IMR-90 (cell line): ENCODE data around the gene LIG1. TPM values are rescaled to one million over a fixed set of nuclear protein-coding genes. Genes with fewer than 3 reads are reported as not detected.

ENCODE experiments used
- ATAC-seq: fragments of 200-7000 bp; cut with Tn5 transposase; 2 replicates; pipeline ENCODE4 v1.9.1; 2020; ENCODE audit warnings: low read depth, mild to moderate bottlenecking, moderate library complexity
- BruUV-seq: library from RNA; stranded (reverse); fragments of 400-500 nt; replicated peaks from 2 replicates; lab custom pipeline; 2021; lab: Mats Ljungman, UMichigan
- CTCF ChIA-PET: fragments of 300-600 bp; formaldehyde crosslinking; extraction: SDS; loops from one replicate; lab custom pipeline; 2021; ENCODE audit warnings: antibody characterized with exemption; lab: Yijun Ruan, JAX
- POLR2A ChIA-PET: fragments of 300-600 bp; sonication (Branson Sonifier 250); formaldehyde crosslinking; loops from one replicate; lab custom pipeline; 2022; ENCODE audit warnings: antibody characterized with exemption; ENCODE audit not compliant: unreplicated experiment; lab: Charles Lee
- DNase-seq: peaks from one replicate; pipeline ENCODE4 v3.0.0; 2013
- H2AFZ ChIP-seq: replicated peaks from 2 replicates; pipeline ENCODE3; 2013; ENCODE audit warnings: low read length, mild to moderate bottlenecking; ENCODE audit not compliant: poor library complexity
- H2AK5ac ChIP-seq: 2 replicates; pipeline ENCODE4 v1.6.1; 2013; ENCODE audit warnings: low read depth, low read length, inconsistent platforms
- H2AK9ac ChIP-seq: replicated peaks from 2 replicates; pipeline ENCODE3; 2013; ENCODE audit warnings: mild to moderate bottlenecking, low read depth, low read length, moderate library complexity; ENCODE audit not compliant: poor library complexity
- H2BK120ac ChIP-seq: 2 replicates; pipeline ENCODE4 v1.6.1; 2013; ENCODE audit warnings: low read depth, low read length, inconsistent platforms
- H2BK15ac ChIP-seq: 3 replicates; pipeline ENCODE4 v1.6.1; 2013; ENCODE audit warnings: low read depth, low read length, inconsistent platforms
- H2BK20ac ChIP-seq: 2 replicates; pipeline ENCODE4 v1.6.1; 2013; ENCODE audit warnings: low read depth, mild to moderate bottlenecking, inconsistent platforms, low read length, moderate library complexity
- H2BK5ac ChIP-seq: 2 replicates; pipeline ENCODE4 v1.6.1; 2013; ENCODE audit warnings: mild to moderate bottlenecking, low read depth, low read length, inconsistent platforms; ENCODE audit not compliant: poor library complexity, severe bottlenecking
- H3K14ac ChIP-seq: replicated peaks from 2 replicates; pipeline ENCODE4 v1.6.1; 2013; ENCODE audit warnings: low read depth, low read length, inconsistent platforms
- H3K18ac ChIP-seq: 2 replicates; pipeline ENCODE4 v1.6.1; 2013; ENCODE audit warnings: low read depth, low read length, control low read depth
- H3K23ac ChIP-seq: 2 replicates; pipeline ENCODE4 v1.6.1; 2013; ENCODE audit warnings: low read depth, low read length, inconsistent platforms
- H3K27ac ChIP-seq: 2 replicates; pipeline ENCODE4 v1.5.1; 2013; ENCODE audit warnings: mild to moderate bottlenecking, control low read depth, low read length; ENCODE audit not compliant: insufficient read depth
- H3K27me3 ChIP-seq: 2 replicates; pipeline ENCODE4 v1.6.1; 2013; ENCODE audit warnings: low read length; ENCODE audit not compliant: control insufficient read depth, insufficient read depth
- H3K36me3 ChIP-seq: 2 replicates; pipeline ENCODE4 v1.6.1; 2013; ENCODE audit warnings: low read length, mixed read lengths; ENCODE audit not compliant: control insufficient read depth, insufficient read depth
- H3K4ac ChIP-seq: 2 replicates; pipeline ENCODE4 v1.6.1; 2013; ENCODE audit warnings: low read depth, low read length, inconsistent platforms
- H3K4me1 ChIP-seq: 2 replicates; pipeline ENCODE4 v1.6.1; 2013; ENCODE audit warnings: low read length, mixed read lengths; ENCODE audit not compliant: control insufficient read depth, insufficient read depth
- H3K4me2 ChIP-seq: 2 replicates; pipeline ENCODE4 v1.6.1; 2013; ENCODE audit warnings: low read depth, mild to moderate bottlenecking, control low read depth, low read length, moderate library complexity
- H3K4me3 ChIP-seq: 2 replicates; pipeline ENCODE4 v1.5.1; 2013; ENCODE audit warnings: low read depth, mild to moderate bottlenecking, control low read depth, low read length, moderate library complexity; ENCODE audit not compliant: insufficient read depth
- H3K56ac ChIP-seq: 2 replicates; pipeline ENCODE4 v1.6.1; 2013; ENCODE audit warnings: low read length, inconsistent platforms; ENCODE audit not compliant: insufficient read depth; ENCODE audit errors: extremely low read depth
- H3K79me1 ChIP-seq, 2 experiments: 2 replicates each; pipeline ENCODE4 v1.6.1; 2013; ENCODE audit warnings: low read length in 2 of 2, inconsistent platforms in 1 of 2, low read depth in 1 of 2
- H3K9ac ChIP-seq: 2 replicates; pipeline ENCODE4 v1.6.1; 2013; ENCODE audit warnings: low read depth, low read length, control low read depth
- H3K9me1 ChIP-seq: 2 replicates; pipeline ENCODE4 v1.6.1; 2013; ENCODE audit warnings: low read length, inconsistent platforms; ENCODE audit not compliant: insufficient read depth
- H3K9me3 ChIP-seq: 2 replicates; pipeline ENCODE4 v1.6.1; 2013; ENCODE audit warnings: low read length; ENCODE audit not compliant: control insufficient read depth, insufficient read depth
- H4K20me1 ChIP-seq: 2 replicates; pipeline ENCODE4 v1.6.1; 2013; ENCODE audit warnings: low read length, inconsistent platforms; ENCODE audit not compliant: insufficient read depth
- H4K5ac ChIP-seq: 2 replicates; pipeline ENCODE4 v1.6.1; 2013; ENCODE audit warnings: mild to moderate bottlenecking, low read depth, low read length, control low read depth
- H4K8ac ChIP-seq, 2 experiments: 2 replicates each; pipeline ENCODE4 v1.6.1; 2013; ENCODE audit warnings: low read depth in 2 of 2, low read length in 2 of 2, control low read depth in 1 of 2, inconsistent platforms in 1 of 2
- H4K91ac ChIP-seq: 2 replicates; pipeline ENCODE4 v1.6.1; 2013; ENCODE audit warnings: low read depth, low read length, inconsistent platforms; ENCODE audit not compliant: insufficient read depth
- BHLHE40 ChIP-seq: fragments of 150-350 bp; IDR thresholded peaks from 2 replicates; pipeline ENCODE4 v1.6.1; 2016; ENCODE audit warnings: mild to moderate bottlenecking, low read depth, low read length
- CEBPB ChIP-seq: IDR thresholded peaks from 2 replicates; pipeline ENCODE4 v1.6.1; 2012; ENCODE audit warnings: low read depth, low read length, improper control_type of control experiment
- CHD1 ChIP-seq: IDR thresholded peaks from 2 replicates; pipeline ENCODE4 v1.6.1; 2012; ENCODE audit warnings: low read depth, low read length, improper control_type of control experiment
- CTCF ChIP-seq: conservative IDR thresholded peaks from 2 replicates; pipeline ENCODE4 v1.5.1; 2012; ENCODE audit warnings: mild to moderate bottlenecking, low read depth, low read length, improper control_type of control experiment
- FOS ChIP-seq: fragments of 150-350 bp; IDR thresholded peaks from 2 replicates; pipeline ENCODE4 v1.6.1; 2016; ENCODE audit warnings: low read depth, low read length
- MAFK ChIP-seq: IDR thresholded peaks from 2 replicates; pipeline ENCODE4 v1.6.1; 2012; ENCODE audit warnings: low read depth, low read length, improper control_type of control experiment
- MAZ ChIP-seq: IDR thresholded peaks from 2 replicates; pipeline ENCODE4 v1.6.1; 2012; ENCODE audit warnings: low read depth, mild to moderate bottlenecking, low read length, improper control_type of control experiment, moderate library complexity, borderline replicate concordance
- MXI1 ChIP-seq: IDR thresholded peaks from 2 replicates; pipeline ENCODE4 v1.6.1; 2012; ENCODE audit warnings: low read depth, mild to moderate bottlenecking, low read length, moderate library complexity, borderline replicate concordance
- NFE2L2 ChIP-seq: fragments of 150-350 bp; IDR thresholded peaks from 2 replicates; pipeline ENCODE4 v1.6.1; 2016; ENCODE audit warnings: low read depth, mild to moderate bottlenecking, low read length
- POLR2A ChIP-seq: IDR thresholded peaks from 2 replicates; pipeline ENCODE4 v1.6.1; 2012; ENCODE audit warnings: mild to moderate bottlenecking, low read depth, low read length
- RAD21 ChIP-seq: IDR thresholded peaks from 2 replicates; pipeline ENCODE4 v1.6.1; 2012; ENCODE audit warnings: low read length, improper control_type of control experiment
- RCOR1 ChIP-seq: IDR thresholded peaks from 2 replicates; pipeline ENCODE4 v1.6.1; 2012; ENCODE audit warnings: mild to moderate bottlenecking, low read length, improper control_type of control experiment; ENCODE audit not compliant: insufficient replicate concordance
- RFX5 ChIP-seq: IDR thresholded peaks from 2 replicates; pipeline ENCODE4 v1.8.0; 2012; ENCODE audit warnings: low read depth, mild to moderate bottlenecking, low read length, moderate library complexity
- SMC3 ChIP-seq: fragments of 150-350 bp; IDR thresholded peaks from 2 replicates; pipeline ENCODE4 v1.6.1; 2016; ENCODE audit warnings: low read depth, mild to moderate bottlenecking, antibody characterized with exemption, low read length, moderate library complexity
- WGBS, 2 experiments: methylation state at CpG; one replicate each; pipeline versions ENCODE4 v1.1.5 to v1.1.7; 2013; ENCODE audit warnings: missing lambda C conversion rate in 2 of 2; ENCODE audit not compliant: insufficient read length in 1 of 2; ENCODE audit errors: extremely low coverage in 2 of 2; 5-methylcytosine and 5-hydroxymethylcytosine counted together
- dilution Hi-C: fragments of 300-500 bp; cut with HindIII; formaldehyde crosslinking; loops from one replicate; pipeline ENCODE4 v1.14.3; 2018; ENCODE audit warnings: low sequenced_read_pairs; ENCODE audit not compliant: unreplicated experiment
- in situ Hi-C: fragments of 300-500 bp; cut with MboI; formaldehyde crosslinking; loops from 3 replicates; pipeline ENCODE4 v1.14.3; 2019; ENCODE audit warnings: low sequenced_read_pairs, inconsistent platforms, mixed read lengths
- intact Hi-C: fragments of 100-400 bp; cut with micrococcal nuclease; formaldehyde crosslinking; loops from 2 replicates; pipeline ENCODE4 v1.10.0; 2022
- polyA plus RNA-seq, 3 experiments: library from polyadenylated mRNA; depleted of rRNA; stranded (reverse); fragments of >200 nt; gene quantifications; 2 replicates each; pipeline ENCODE4 v1.2.3, GENCODE V29; 2012; ENCODE audit warnings: low replicate concordance in 1 of 3
- total RNA-seq: library from RNA; depleted of rRNA; stranded (reverse); fragments of >200 nt; gene quantifications from 2 replicates; pipeline ENCODE4 v1.2.3, GENCODE V29; 2012
- TF ChIP-seq, protein P1 (sequence below): fragments of 150-350 bp; IDR thresholded peaks from 2 replicates; pipeline ENCODE4 v1.6.1; 2017; ENCODE audit warnings: mild to moderate bottlenecking, antibody characterized with exemption, low read length, low read depth
- TF ChIP-seq, protein P2 (sequence below): fragments of 150-350 bp; IDR thresholded peaks from 2 replicates; pipeline ENCODE4 v1.6.1; 2016; ENCODE audit warnings: low read depth, mild to moderate bottlenecking, low read length, moderate library complexity, borderline replicate concordance

Gene LIG1
- total and polyA plus RNA-seq, 2 of the 4 experiments (the other 2 are of a cell fraction) = 24.9 to 34.0 TPM

- Histone ChIP-seq H2AFZ (peak overlapping the region; percentile 100), H3K9me1 (peaks cover 11% of the 10 kb centered on the region), H4K5ac (peak overlapping the region; percentile 93), H3K27me3 (no peaks in the 10 kb centered on the region), H3K79me1 (peaks cover 28 to 50% of the 10 kb centered on the region in 2 experiments), H3K14ac (no peak overlapping the region), H2BK15ac (no peak overlapping the region), H4K91ac (no peak overlapping the region), H2BK20ac (no peak overlapping the region), H3K4me3 (peak overlapping the region; percentile 84), H4K8ac (peak overlapping the region; percentile 78 to 97), H2BK5ac (no peak overlapping the region), H2AK5ac (peak overlapping the region; percentile 66; the same call in 1 of the 2 replicates), H3K23ac (no peak overlapping the region), H4K20me1 (peaks cover 3% of the 10 kb centered on the region; the same call in 1 of the 2 replicates), H3K18ac (no peak overlapping the region), H3K4me2 (peak overlapping the region; percentile 93), H3K4me1 (peaks cover 2% of the 10 kb centered on the region), H3K9me3 (no peaks in the 10 kb centered on the region), H3K56ac (no peak overlapping the region), H3K4ac (peak overlapping the region; percentile 55), H2BK120ac (no peak overlapping the region), H3K9ac (no peak overlapping the region), H3K27ac (peak overlapping the region; percentile 52; the same call in 1 of the 2 replicates), H3K36me3 (peaks cover 9% of the 10 kb centered on the region), H2AK9ac (no peak overlapping the region)
- in situ Hi-C loops (no loop called here), intact Hi-C loops (no loop called here), dilution Hi-C loops (no loop called here)
- ChIA-PET POLR2A (interaction anchor here (0.6 kb wide), 1 partner anchor 86 kb away, joined by 10 read pairs; the partner anchor contains the start of gene CARD8), CTCF (no interaction called here)
- ATAC-seq (peak; percentile 44), DNase-seq (peak; percentile 56)
- TF ChIP-seq MAFK (no peak), SMC3 (no peak), CHD1 (no peak), POLR2A (no peak), RCOR1 (no peak), CTCF (no peak), CEBPB (no peak), MAZ (no peak), FOS (no peak), NFE2L2 (no peak), BHLHE40 (no peak), RFX5 (no peak), MXI1 (no peak), RAD21 (no peak)
- TF ChIP-seq, protein P1, sequence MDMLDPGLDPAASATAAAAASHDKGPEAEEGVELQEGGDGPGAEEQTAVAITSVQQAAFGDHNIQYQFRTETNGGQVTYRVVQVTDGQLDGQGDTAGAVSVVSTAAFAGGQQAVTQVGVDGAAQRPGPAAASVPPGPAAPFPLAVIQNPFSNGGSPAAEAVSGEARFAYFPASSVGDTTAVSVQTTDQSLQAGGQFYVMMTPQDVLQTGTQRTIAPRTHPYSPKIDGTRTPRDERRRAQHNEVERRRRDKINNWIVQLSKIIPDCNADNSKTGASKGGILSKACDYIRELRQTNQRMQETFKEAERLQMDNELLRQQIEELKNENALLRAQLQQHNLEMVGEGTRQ = no peak
- TF ChIP-seq, protein P2, sequence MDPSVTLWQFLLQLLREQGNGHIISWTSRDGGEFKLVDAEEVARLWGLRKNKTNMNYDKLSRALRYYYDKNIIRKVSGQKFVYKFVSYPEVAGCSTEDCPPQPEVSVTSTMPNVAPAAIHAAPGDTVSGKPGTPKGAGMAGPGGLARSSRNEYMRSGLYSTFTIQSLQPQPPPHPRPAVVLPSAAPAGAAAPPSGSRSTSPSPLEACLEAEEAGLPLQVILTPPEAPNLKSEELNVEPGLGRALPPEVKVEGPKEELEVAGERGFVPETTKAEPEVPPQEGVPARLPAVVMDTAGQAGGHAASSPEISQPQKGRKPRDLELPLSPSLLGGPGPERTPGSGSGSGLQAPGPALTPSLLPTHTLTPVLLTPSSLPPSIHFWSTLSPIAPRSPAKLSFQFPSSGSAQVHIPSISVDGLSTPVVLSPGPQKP = no peak
- no CpG with 5 or more reads among the region's 15 CpGs for WGBS, 2 experiments
- no TSS peak for BruUV-seq
Observed at GRCh38 chr19:48169578-48169938, 586 bp downstream of the LIG1 start.
